Nucleus accumbens (tissue), 56 donors: ENCODE data around the gene GGTA1.

ENCODE experiments used
- DNase-seq, 56 donors: peaks; one replicate each; lab custom pipeline; 2025; lab: John Stamatoyannopoulos, UW

GGTA1 gene

DNA sequence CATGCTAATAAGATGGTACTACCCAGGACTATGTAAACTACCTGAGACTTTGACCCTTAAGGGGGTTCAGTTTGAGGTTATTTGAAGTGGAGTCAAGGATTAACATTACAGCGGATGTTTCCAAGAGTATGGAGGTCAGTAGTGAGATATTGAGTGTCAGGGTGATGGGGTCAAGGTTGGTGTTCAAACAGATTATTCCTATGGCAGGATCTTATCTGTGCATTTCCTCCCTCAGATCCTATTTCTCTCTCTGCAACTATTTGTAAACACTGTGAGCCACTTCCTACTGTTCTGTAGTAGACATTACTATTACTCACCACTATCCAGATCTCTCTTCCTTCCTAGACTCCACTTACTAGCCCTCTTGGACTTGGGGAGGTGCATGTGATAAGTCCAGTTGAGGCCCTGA, 75.6 kb downstream of the GGTA1 start:
- no peak for DNase-seq

- no peak for DNase-seq
These were observed 87.7 kb downstream of the GGTA1 start for GRCh38 chr9:121411993-121412392.

DNA sequence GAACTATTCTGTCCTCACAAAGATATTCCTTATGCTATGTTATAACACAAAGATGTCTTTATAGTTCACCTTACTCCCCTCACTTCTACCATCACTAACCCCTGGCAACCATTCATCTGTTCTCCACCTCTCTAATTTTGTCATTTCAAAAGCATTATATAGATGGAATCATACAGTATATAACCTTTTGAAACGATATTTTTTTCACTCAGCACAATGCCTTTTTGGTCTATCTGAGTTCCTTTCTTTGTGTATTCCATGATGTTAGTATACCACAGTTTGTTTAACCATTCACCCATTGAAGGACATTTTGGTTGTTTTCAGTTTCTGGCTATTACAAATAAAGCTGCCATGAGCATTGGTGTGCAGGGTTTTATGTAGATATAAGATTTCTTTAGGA, 93.7 kb downstream of the GGTA1 start:
- DNase-seq = no peak
